Panc1 (cell line): ENCODE measurements around the gene MYLK3.

Experiments used
- CTCF ChIP-seq: fragments of 450-650 bp; IDR thresholded peaks from 2 replicates; pipeline ENCODE4 v1.5.1; 2017; ENCODE audit warnings: mild to moderate bottlenecking
- POLR2AphosphoS5 ChIP-seq: IDR thresholded peaks from 2 replicates; pipeline ENCODE4 v1.6.1; 2012; ENCODE audit warnings: mild to moderate bottlenecking, low read depth, low read length, moderate library complexity
- SIN3A ChIP-seq: IDR thresholded peaks from 2 replicates; pipeline ENCODE4 v1.6.1; 2012; ENCODE audit warnings: low read depth, mild to moderate bottlenecking, low read length, moderate library complexity, borderline replicate concordance; ENCODE audit not compliant: insufficient read depth

GRCh38 chr16:46730801-46731690, 17.1 kb downstream of the MYLK3 start:
- TF ChIP-seq CTCF (no peak), SIN3A (no peak), POLR2AphosphoS5 (no peak)
